Naive thymus-derived CD4-positive, alpha-beta T cell (primary cell): Measurements from ENCODE around the gene CA10. TPM values are rescaled to one million over a fixed set of nuclear protein-coding genes. Genes with fewer than 3 reads are reported as not detected.

Experiments
- ATAC-seq: fragments of 150-1000 bp; cut with Tn5 transposase; 2 replicates; pipeline ENCODE4 v1.10.0; 2021; ENCODE audit warnings: mild to moderate bottlenecking, moderate library complexity
- CTCF ChIA-PET: fragments of 350-600 bp; sonication (Branson Sonifier 250); formaldehyde crosslinking; loops from one replicate; lab custom pipeline; 2021; ENCODE audit warnings: antibody characterized with exemption; lab: Charles Lee
- POLR2A ChIA-PET: fragments of 350-600 bp; sonication (Branson Sonifier 250); formaldehyde crosslinking; loops from one replicate; lab custom pipeline; 2021; ENCODE audit warnings: antibody characterized with exemption, inconsistent platforms; lab: Charles Lee
- DNase-seq, 9 donors: peaks; one replicate each; pipeline versions ENCODE4 v3.0.0 to v3.0.0-alpha.2; 2020 to 2022; ENCODE audit warnings: mixed read lengths in 1 of 9
- H3K27ac ChIP-seq: one replicate; pipeline ENCODE4 v1.7.0; 2013; ENCODE audit warnings: mild to moderate bottlenecking, low read depth, low read length, moderate library complexity
- H3K27me3 ChIP-seq, 2 donors: one replicate each; pipeline ENCODE4 v1.7.0; 2013; ENCODE audit warnings: low read length in 2 of 2, mild to moderate bottlenecking in 2 of 2, moderate library complexity in 2 of 2; ENCODE audit not compliant: control insufficient read depth in 2 of 2, insufficient read depth in 2 of 2
- H3K36me3 ChIP-seq, 3 experiments: 1 replicate in 2 of 3; 2 replicates in 1 of 3; pipeline ENCODE4 v1.7.0; 2013; ENCODE audit warnings: low read length in 3 of 3, mild to moderate bottlenecking in 3 of 3, moderate library complexity in 1 of 3; ENCODE audit not compliant: insufficient read depth in 3 of 3, control insufficient read depth in 2 of 3
- H3K4me1 ChIP-seq, 2 donors: one replicate each; pipeline ENCODE4 v1.7.0; 2013; ENCODE audit warnings: low read length in 2 of 2, mild to moderate bottlenecking in 2 of 2, moderate library complexity in 1 of 2; ENCODE audit not compliant: control insufficient read depth in 2 of 2, insufficient read depth in 2 of 2
- H3K4me3 ChIP-seq: 2 replicates; pipeline ENCODE4 v1.7.0; 2013; ENCODE audit warnings: mild to moderate bottlenecking, low read length
- H3K9me3 ChIP-seq, 3 experiments: 1 replicate in 2 of 3; 2 replicates in 1 of 3; pipeline ENCODE4 v1.7.0; 2013; ENCODE audit warnings: low read length in 3 of 3; ENCODE audit not compliant: control insufficient read depth in 2 of 3
- H3K27ac Mint-ChIP-seq, 9 donors: one replicate each; pipeline ENCODE4 v1.8.0; 2020 to 2022; ENCODE audit warnings: mixed read lengths in 9 of 9, mild to moderate bottlenecking in 8 of 9, moderate library complexity in 5 of 9, inconsistent platforms in 2 of 9
- H3K27me3 Mint-ChIP-seq, 5 donors: one replicate each; pipeline ENCODE4 v1.8.0; 2021 to 2022; ENCODE audit warnings: mixed read lengths in 5 of 5, mild to moderate bottlenecking in 1 of 5
- H3K36me3 Mint-ChIP-seq, 5 donors: one replicate each; pipeline ENCODE4 v1.8.0; 2020 to 2022; ENCODE audit warnings: mixed read lengths in 5 of 5, mild to moderate bottlenecking in 3 of 5, inconsistent platforms in 1 of 5
- H3K4me1 Mint-ChIP-seq, 7 donors: one replicate each; pipeline ENCODE4 v1.8.0; 2020 to 2022; ENCODE audit warnings: mixed read lengths in 7 of 7, mild to moderate bottlenecking in 3 of 7, inconsistent platforms in 1 of 7
- H3K4me3 Mint-ChIP-seq, 10 donors: one replicate each; pipeline ENCODE4 v1.8.0; 2020 to 2022; ENCODE audit warnings: mild to moderate bottlenecking in 10 of 10, mixed read lengths in 10 of 10, moderate library complexity in 6 of 10, inconsistent platforms in 2 of 10
- H3K9me3 Mint-ChIP-seq, 11 donors: one replicate each; pipeline ENCODE4 v1.8.0; 2020 to 2022; ENCODE audit warnings: mixed read lengths in 11 of 11, mild to moderate bottlenecking in 4 of 11, inconsistent platforms in 1 of 11, moderate library complexity in 1 of 11
- intact Hi-C, 2 donors: fragments of 100-400 bp; cut with micrococcal nuclease; formaldehyde crosslinking; loops; one replicate each; pipeline ENCODE4 v1.15.1; 2023
- polyA plus RNA-seq, 2 donors: library from polyadenylated mRNA; unstranded; fragments of 300-500 nt; fragmentation: Illumina TruSeq; gene quantifications; one replicate each; pipeline ENCODE4 v1.2.3, GENCODE V29; 2021
- total RNA-seq, 6 experiments: library from RNA in 5 of 6; stranded (reverse) in 5 of 6; gene quantifications; 1 replicate in 5 of 6; 2 replicates in 1 of 6; pipeline ENCODE4 v1.2.3 and lab custom pipeline; 2021 to 2026

Gene CA10
- total and polyA plus RNA-seq, 7 experiments from 2014 or later: not detected

DNA sequence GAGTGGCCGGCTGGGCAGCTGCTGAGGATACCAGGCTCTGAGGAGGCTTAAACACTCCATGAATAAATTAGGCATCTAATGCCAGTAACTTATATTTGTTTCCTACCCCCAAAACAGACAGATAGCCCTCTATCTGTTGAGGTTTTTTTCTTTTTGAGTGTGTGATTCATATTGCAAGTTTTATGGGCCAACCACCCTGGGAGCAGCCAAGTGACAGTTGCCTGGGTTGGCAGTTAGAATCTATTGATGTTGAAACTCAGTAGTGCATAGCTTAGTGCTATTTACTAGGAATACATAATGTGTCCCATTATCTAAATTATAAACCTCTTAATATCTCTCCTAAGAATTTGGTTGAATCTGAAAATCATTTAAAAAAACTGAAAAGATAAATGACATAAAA lies 397.4 kb downstream of the CA10 start:
- no peaks in the 10 kb centered on the region for H3K4me1 ChIP-seq
- intact Hi-C loops: no loop called here
- Mint-ChIP-seq H3K36me3 (no peaks in the 10 kb centered on the region), H3K9me3 (peaks cover 0 to 3% (median 0%) of the 10 kb centered on the region in 11 donors), H3K4me1 (peaks cover 0 to 1% (median 0%) of the 10 kb centered on the region in 7 donors), H3K4me3 (no peak overlapping the region), H3K27ac (no peak overlapping the region), H3K27me3 (peaks cover 14 to 39% (median 35%) of the 10 kb centered on the region in 5 donors)
- no peak overlapping the region for H3K4me3 ChIP-seq
- H3K9me3 ChIP-seq: no peaks in the 10 kb centered on the region
- no peak overlapping the region for H3K27ac ChIP-seq
- CTCF ChIA-PET: no interaction called here
- no peaks in the 10 kb centered on the region for H3K27me3 ChIP-seq
- DNase-seq (no peak), ATAC-seq (no peak)
- H3K36me3 ChIP-seq: no peaks in the 10 kb centered on the region
- POLR2A ChIA-PET: no interaction called here

DNA sequence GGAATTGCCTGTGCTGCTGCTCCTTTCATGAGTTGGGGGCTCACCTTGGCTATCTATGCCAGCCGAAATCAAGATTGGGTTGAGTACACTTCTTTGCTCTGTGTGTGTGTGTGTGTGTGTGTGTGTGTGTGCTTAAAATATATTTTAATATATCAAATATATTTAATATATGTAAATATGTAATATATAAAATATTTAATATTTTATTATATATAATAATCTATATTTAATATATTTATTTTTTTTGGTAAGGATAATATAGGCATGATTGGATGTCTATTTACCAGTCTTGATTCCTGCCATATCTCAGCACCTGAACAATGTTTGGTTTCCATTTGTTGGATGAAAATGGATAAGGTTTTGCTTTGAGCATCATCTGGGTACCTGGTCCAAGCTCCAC lies 399.3 kb downstream of the CA10 start:
- H3K36me3 Mint-ChIP-seq: no peaks in the 10 kb centered on the region
- ChIA-PET CTCF (no interaction called here), POLR2A (no interaction called here)
- no peak for ATAC-seq
- H3K4me1 Mint-ChIP-seq: peaks cover 0 to 1% (median 0%) of the 10 kb centered on the region in 7 donors
- H3K4me3 ChIP-seq: no peak overlapping the region
- peaks cover 0 to 3% (median 0%) of the 10 kb centered on the region in 11 donors for H3K9me3 Mint-ChIP-seq
- no peaks in the 10 kb centered on the region for H3K4me1 ChIP-seq
- no peak overlapping the region for H3K4me3 Mint-ChIP-seq
- H3K27me3 ChIP-seq: no peaks in the 10 kb centered on the region
- intact Hi-C loops: no loop called here
- H3K27me3 Mint-ChIP-seq: peaks cover 14 to 32% (median 28%) of the 10 kb centered on the region in 5 donors
- H3K27ac Mint-ChIP-seq: no peak overlapping the region
- DNase-seq: no peak
- no peaks in the 10 kb centered on the region for H3K9me3 ChIP-seq
- H3K36me3 ChIP-seq: no peaks in the 10 kb centered on the region
- no peak overlapping the region for H3K27ac ChIP-seq

DNA sequence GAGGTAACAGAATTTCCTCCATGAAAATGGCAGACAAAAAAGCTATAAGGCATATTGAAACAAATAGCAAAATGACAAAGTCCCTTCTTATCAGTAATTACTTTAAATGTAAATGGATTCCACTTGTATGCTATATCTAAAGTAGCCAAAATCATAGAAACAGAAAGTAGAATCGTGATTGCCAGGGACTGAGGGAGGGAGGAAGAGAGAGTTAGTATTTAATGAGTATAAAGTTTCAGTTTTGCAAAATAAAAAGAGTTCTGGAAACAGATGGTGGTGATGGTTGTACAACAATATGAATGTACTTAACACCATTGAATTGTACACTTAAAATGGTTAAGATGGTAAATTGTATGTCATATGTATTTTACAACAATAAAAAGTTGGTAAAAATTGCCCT lies 407.4 kb downstream of the CA10 start:
- Histone ChIP-seq H3K27ac (no peak overlapping the region), H3K27me3 (no peaks in the 10 kb centered on the region), H3K36me3 (no peaks in the 10 kb centered on the region), H3K4me1 (no peaks in the 10 kb centered on the region), H3K9me3 (no peaks in the 10 kb centered on the region), H3K4me3 (no peak overlapping the region)
- Mint-ChIP-seq H3K9me3 (no peaks in the 10 kb centered on the region), H3K4me3 (no peak overlapping the region), H3K36me3 (no peaks in the 10 kb centered on the region), H3K27ac (no peak overlapping the region), H3K27me3 (peaks cover 0 to 4% (median 0%) of the 10 kb centered on the region in 5 donors), H3K4me1 (no peaks in the 10 kb centered on the region)
- ChIA-PET POLR2A (no interaction called here), CTCF (no interaction called here)
- intact Hi-C loops: no loop called here
- ATAC-seq: no peak
- no peak for DNase-seq

DNA sequence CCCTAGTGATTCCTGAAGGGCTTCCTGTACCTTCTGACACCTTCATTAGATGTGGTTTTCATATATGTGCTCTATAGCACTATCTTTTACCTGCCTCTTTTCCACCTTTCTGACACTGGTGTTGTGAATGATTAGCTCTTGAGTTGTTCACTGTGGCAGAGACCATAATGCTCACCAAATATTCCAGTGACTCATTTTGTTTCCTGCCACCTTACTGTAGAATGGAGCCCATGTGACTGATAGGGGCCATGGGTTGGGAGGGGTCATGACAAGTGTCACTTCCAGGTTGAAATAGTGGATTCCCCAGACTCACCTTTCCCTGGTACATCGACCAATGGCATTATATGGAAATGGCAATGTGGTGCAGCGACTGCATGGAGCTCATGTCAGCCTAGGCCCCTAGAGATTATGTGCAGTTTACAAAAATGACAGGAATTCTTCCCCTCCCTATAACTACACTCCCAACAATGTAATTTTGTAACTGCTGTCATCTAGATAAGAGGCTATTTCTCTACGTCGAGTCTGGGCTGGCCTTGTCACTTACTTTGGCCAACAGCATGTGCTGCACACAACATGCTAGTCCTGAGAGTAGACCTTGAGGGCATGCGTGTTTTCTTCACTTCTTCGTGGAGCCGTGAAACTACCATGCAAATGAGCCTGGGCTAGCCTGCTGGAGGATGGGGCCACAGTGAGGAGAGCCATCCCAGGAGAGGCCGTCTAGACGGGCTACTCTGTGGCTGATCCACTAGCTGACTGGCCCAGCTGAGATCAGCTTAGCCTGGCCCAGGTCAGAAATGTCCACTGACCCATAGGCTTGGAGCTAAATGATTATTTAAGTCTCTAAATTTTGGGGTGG lies 409.5 kb downstream of the CA10 start:
- Histone ChIP-seq H3K4me1 (no peaks in the 10 kb centered on the region), H3K27ac (no peak overlapping the region), H3K9me3 (no peaks in the 10 kb centered on the region), H3K4me3 (no peak overlapping the region), H3K36me3 (no peaks in the 10 kb centered on the region), H3K27me3 (no peaks in the 10 kb centered on the region)
- ChIA-PET CTCF (no interaction called here), POLR2A (no interaction called here)
- Mint-ChIP-seq H3K27ac (no peak overlapping the region), H3K4me1 (no peaks in the 10 kb centered on the region), H3K27me3 (no peaks in the 10 kb centered on the region), H3K36me3 (no peaks in the 10 kb centered on the region), H3K9me3 (no peaks in the 10 kb centered on the region), H3K4me3 (no peak overlapping the region)
- no peak for ATAC-seq
- intact Hi-C loops: no loop called here
- no peak for DNase-seq

DNA sequence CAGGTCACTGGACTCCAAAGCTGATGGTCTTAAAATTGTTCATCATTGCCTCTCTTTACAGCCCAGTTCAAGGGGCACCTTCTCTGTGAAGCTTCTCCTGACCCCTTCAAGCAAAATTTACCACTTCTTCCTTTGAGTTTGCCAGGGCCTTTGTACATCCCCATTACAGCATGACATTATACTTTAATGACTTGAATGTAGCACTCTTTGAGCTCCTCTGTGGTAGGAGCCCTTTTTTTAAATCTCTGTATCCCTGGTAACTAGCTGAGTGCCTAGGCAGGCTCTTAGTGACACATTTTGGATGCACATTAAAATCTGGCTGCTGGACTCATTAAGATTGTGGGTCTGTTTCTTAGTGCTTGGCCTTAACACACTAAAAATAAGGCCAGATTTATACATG lies 412.1 kb downstream of the CA10 start:
- Mint-ChIP-seq H3K4me3 (no peak overlapping the region), H3K27me3 (peaks cover 0 to 10% (median 0%) of the 10 kb centered on the region in 5 donors), H3K9me3 (no peaks in the 10 kb centered on the region), H3K4me1 (no peaks in the 10 kb centered on the region), H3K36me3 (no peaks in the 10 kb centered on the region), H3K27ac (no peak overlapping the region)
- no peaks in the 10 kb centered on the region for H3K36me3 ChIP-seq
- H3K27ac ChIP-seq: no peak overlapping the region
- DNase-seq: no peak
- no peak for ATAC-seq
- no peak overlapping the region for H3K4me3 ChIP-seq
- no peaks in the 10 kb centered on the region for H3K9me3 ChIP-seq
- H3K4me1 ChIP-seq: no peaks in the 10 kb centered on the region
- no peaks in the 10 kb centered on the region for H3K27me3 ChIP-seq
- CTCF ChIA-PET: no interaction called here
- POLR2A ChIA-PET: no interaction called here
- intact Hi-C loops: no loop called here

DNA sequence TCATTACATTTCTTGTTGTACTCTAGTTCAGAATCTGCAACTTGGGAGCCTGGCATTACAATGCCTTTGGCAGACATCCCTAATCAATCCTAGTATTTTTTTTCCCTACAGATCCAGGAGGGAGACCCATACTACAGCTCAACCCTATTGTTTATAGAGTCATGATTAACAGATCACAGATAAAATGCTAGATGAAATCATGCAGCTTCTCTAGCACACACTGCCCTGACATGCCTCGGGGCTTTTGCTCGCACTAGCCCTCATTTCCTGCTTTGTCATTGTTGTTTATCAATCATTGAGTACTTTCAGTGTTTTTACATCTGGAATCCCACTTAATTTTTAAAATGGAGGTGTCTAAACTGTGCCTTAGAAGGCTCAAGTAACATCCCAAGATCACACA lies 412.5 kb downstream of the CA10 start:
- no peak overlapping the region for H3K4me3 Mint-ChIP-seq
- CTCF ChIA-PET: no interaction called here
- H3K27ac Mint-ChIP-seq: no peak overlapping the region
- Histone ChIP-seq H3K27me3 (no peaks in the 10 kb centered on the region), H3K9me3 (no peaks in the 10 kb centered on the region), H3K27ac (no peak overlapping the region), H3K36me3 (no peaks in the 10 kb centered on the region), H3K4me1 (no peaks in the 10 kb centered on the region), H3K4me3 (no peak overlapping the region)
- no peaks in the 10 kb centered on the region for H3K9me3 Mint-ChIP-seq
- intact Hi-C loops: no loop called here
- no peaks in the 10 kb centered on the region for H3K36me3 Mint-ChIP-seq
- no peak for ATAC-seq
- POLR2A ChIA-PET: no interaction called here
- no peaks in the 10 kb centered on the region for H3K4me1 Mint-ChIP-seq
- no peak for DNase-seq
- H3K27me3 Mint-ChIP-seq: peaks cover 0 to 10% (median 0%) of the 10 kb centered on the region in 5 donors

DNA sequence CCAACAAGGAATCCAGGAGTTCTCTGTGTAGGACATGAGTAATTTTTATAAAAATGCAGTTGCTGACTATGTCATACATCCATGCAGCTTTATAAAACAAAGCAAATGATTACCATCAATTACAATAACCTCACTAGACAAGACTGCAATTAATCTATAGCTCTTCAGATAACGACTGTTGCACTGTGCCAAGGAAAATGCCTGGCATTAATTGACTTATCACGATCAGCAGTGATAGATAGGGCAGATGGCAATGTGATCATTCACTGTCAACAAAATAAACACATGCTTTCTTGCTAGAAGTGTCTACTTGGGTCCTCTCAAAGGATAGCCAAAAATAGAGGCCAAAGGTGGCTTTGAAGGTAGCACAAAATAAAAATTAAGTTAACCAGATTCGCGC lies 415.0 kb downstream of the CA10 start:
- no peaks in the 10 kb centered on the region for H3K4me1 ChIP-seq
- no peak overlapping the region for H3K4me3 ChIP-seq
- no peaks in the 10 kb centered on the region for H3K27me3 ChIP-seq
- Mint-ChIP-seq H3K36me3 (no peaks in the 10 kb centered on the region), H3K4me3 (no peak overlapping the region), H3K9me3 (no peaks in the 10 kb centered on the region), H3K27ac (no peak overlapping the region), H3K4me1 (no peaks in the 10 kb centered on the region), H3K27me3 (peaks cover 0 to 10% (median 0%) of the 10 kb centered on the region in 5 donors)
- H3K27ac ChIP-seq: no peak overlapping the region
- DNase-seq: no peak
- ATAC-seq: no peak
- no peaks in the 10 kb centered on the region for H3K36me3 ChIP-seq
- ChIA-PET CTCF (no interaction called here), POLR2A (interaction anchor here (0.6 kb wide), 1 partner anchor 41 kb away, joined by 3 read pairs; no protein-coding TSS in a partner anchor)
- no peaks in the 10 kb centered on the region for H3K9me3 ChIP-seq
- intact Hi-C loops: no loop called here
